ENCODE results near the gene DLGAP4.
"Not testable (repeated sequence)": the region's sequence is repeated elsewhere in the genome, so short reads cannot be mapped to it uniquely, and the experiment has no call there.

GRCh38 chr20:36564726-36565121 is 258.6 kb downstream of the DLGAP4 start:
- TF ChIP-seq CTCF (optimal IDR thresholded peaks at IDR 0.05 in 1 of 3, IDR thresholded peaks at IDR 0.05 in 1 of 3, conservative IDR thresholded peaks at IDR 0.05 in 1 of 3; ENCODE audit: extremely low read depth in 1 of 3, insufficient read depth in 2 of 3, low read length in 3 of 3); EZH2 (IDR thresholded peaks at IDR 0.05; ENCODE audit: low read length): not testable (repeated sequence)
